ENCODE data around the gene ACTR8. TPM values are rescaled to one million over a fixed set of nuclear protein-coding genes. Genes with fewer than 3 reads are reported as not detected.

ACTR8 gene
- polyA plus RNA-seq, 3 donors from 2014 or later: 20.7 to 28.0 (median 22.5) TPM

DNA sequence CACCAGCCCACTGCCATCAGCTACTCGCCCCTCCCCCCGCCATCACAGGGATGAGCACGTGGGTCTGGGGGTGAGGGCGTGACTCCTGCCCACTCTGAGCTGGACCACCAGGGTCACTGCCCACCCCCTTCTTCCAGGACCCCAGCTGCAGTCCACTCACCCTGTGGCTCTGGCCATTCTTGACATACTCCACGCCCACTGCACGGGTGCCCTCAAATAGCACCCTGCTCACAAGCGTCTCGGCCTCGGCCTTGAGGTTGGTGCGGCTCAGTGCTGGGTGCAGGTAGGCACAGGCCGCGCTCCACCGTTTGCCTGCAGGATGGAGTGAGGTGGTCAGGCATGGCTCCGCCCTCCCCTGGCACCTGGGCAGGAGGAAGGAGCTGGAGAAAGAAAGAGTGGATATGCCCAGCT is 59.6 kb downstream of the ACTR8 start:
- no peak overlapping the region for H3K4me3 Mint-ChIP-seq
- no peaks in the 10 kb centered on the region for H3K9me3 Mint-ChIP-seq
- H3K27me3 Mint-ChIP-seq (ENCODE audit: low read depth in 3 of 3): peaks cover 0 to 3% (median 2%) of the 10 kb centered on the region in 3 donors
- no peak for DNase-seq
- H3K4me1 Mint-ChIP-seq: no peaks in the 10 kb centered on the region
- H3K27ac Mint-ChIP-seq: no peak overlapping the region
- no peaks in the 10 kb centered on the region for H3K36me3 Mint-ChIP-seq

DNA sequence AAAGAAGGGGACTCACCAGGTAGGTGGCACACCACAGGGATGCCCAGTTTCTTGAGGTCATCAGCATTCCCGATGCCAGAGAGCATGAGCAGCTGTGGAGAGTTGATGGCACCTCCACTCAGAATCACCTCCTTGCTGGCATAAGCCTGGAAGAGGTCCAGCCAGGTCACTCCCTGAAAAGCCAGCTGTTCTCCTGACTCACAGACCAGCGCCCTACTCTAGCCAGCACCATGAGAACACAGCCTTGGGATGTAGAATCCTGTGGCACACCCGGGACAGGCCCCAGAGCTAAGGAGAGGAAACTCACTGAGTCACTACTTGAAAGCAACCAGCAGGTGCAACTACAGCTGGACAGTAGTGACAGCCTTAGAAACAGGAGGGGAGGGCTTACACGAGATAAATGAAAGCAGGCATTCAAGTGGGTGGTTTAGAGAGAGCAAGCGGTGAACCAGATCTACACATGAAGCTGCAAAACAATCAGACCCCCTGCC is 60.3 kb downstream of the ACTR8 start:
- Mint-ChIP-seq H3K27me3 (ENCODE audit: low read depth in 3 of 3) (peaks cover 0 to 3% (median 2%) of the 10 kb centered on the region in 3 donors), H3K4me3 (no peak overlapping the region), H3K9me3 (no peaks in the 10 kb centered on the region), H3K36me3 (no peaks in the 10 kb centered on the region), H3K4me1 (no peaks in the 10 kb centered on the region), H3K27ac (no peak overlapping the region)
- DNase-seq: no peak

DNA sequence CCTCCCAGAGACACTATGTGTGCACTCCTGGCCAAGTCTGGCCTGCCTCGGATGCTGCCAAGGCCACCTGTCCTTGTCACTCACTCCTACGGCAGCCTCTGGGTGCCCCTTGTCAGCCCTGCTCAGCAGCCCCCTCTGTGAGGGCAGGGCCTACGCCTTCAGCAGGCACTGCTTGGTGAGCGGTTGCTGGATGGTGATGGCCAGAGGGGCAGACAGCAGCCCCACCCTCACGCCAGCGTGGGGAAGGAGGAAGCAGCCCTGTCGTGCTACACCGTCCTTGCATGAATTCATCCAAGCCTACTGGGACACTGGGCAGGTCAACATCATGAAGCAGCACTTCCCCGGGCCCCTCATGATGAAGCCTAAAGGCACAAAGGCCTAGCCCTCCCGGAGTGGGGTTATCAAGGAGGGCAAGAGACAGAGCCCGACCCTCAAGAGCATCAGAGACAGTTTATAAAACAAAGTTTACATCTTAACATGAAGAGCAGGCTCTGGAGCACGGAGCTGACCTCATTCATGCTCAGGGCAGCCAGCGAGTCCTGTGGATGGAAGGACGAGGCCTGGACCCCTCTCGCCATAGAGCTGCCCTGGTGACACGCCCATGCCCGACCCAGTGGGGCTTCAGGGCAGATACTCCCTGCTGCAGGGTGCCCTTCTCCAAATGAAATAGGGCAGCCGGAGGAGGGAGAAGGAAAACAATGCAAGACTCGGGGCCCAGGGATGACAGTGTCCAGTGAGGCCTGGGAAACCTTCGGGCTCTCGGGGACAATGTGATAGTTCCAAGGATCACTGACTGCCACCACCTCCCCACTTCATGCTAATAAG is 61.0 kb downstream of the ACTR8 start:
- no peak for DNase-seq
- Mint-ChIP-seq H3K27ac (no peak overlapping the region), H3K36me3 (no peaks in the 10 kb centered on the region), H3K27me3 (ENCODE audit: low read depth in 3 of 3) (peaks cover 0 to 3% (median 2%) of the 10 kb centered on the region in 3 donors), H3K9me3 (no peaks in the 10 kb centered on the region), H3K4me1 (no peaks in the 10 kb centered on the region), H3K4me3 (no peak overlapping the region)

DNA sequence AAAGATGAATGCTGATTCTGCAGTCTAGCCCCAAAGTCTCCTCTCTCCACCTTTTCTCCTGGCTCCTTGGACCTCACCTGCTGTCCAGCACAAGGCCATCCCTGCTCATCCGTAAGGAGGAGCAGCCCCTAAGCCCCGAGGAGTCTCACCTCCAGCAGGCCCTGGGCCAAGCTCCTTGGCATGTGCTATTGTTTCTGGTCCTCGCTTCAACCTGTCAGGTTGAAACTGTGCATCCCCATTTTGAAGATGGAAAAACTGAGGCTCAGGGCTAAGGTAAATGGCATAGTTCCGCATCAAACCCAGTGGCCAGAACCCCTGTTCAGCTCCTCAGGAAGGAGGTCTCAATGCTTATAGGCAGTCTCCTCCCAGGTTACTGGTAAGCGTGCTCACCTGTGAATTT is 61.9 kb downstream of the ACTR8 start:
- peaks cover 0 to 5% (median 2%) of the 10 kb centered on the region in 3 donors for H3K27me3 Mint-ChIP-seq (ENCODE audit: low read depth in 3 of 3)
- no peaks in the 10 kb centered on the region for H3K9me3 Mint-ChIP-seq
- no peak overlapping the region for H3K4me3 Mint-ChIP-seq
- no peaks in the 10 kb centered on the region for H3K36me3 Mint-ChIP-seq
- DNase-seq: no peak
- no peaks in the 10 kb centered on the region for H3K4me1 Mint-ChIP-seq
- no peak overlapping the region for H3K27ac Mint-ChIP-seq

DNA sequence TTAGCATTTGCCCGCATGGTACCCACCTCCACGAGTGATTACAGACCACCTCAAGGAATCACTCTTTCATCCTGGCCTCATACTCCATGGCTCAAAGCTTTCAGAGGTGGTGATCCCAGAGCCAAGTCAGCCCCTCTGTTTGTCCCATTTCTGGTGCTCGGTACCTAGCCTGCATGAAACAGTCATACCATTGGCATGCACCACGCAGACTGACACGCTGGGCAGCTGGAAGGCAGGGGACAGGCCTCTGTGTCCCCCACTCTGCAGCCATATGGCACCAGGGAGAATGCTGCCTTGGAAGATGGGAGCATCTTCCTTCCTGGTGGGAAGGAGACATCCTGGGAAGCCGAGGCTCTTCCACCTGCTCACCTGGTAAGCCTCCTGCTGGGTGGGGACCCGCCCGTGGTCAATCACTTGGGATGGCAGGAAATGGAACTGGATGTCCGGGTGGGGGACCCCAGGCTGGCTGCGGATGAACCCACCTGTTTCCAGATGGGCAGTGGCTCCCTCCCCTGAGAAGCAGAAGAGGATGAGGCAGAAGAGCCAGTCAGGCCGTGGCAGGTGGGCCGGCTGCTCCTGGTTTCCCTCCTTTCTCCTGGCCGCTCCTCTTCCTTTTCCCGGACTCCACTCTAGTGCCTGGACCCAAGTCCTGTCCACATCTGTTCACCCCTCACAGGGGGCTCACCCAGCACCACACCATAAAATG is 62.6 kb downstream of the ACTR8 start:
- DNase-seq: no peak
- no peaks in the 10 kb centered on the region for H3K4me1 Mint-ChIP-seq
- no peak overlapping the region for H3K4me3 Mint-ChIP-seq
- no peak overlapping the region for H3K27ac Mint-ChIP-seq
- H3K9me3 Mint-ChIP-seq: no peaks in the 10 kb centered on the region
- peaks cover 0 to 2% (median 2%) of the 10 kb centered on the region in 3 donors for H3K27me3 Mint-ChIP-seq (ENCODE audit: low read depth in 3 of 3)
- H3K36me3 Mint-ChIP-seq: no peaks in the 10 kb centered on the region

DNA sequence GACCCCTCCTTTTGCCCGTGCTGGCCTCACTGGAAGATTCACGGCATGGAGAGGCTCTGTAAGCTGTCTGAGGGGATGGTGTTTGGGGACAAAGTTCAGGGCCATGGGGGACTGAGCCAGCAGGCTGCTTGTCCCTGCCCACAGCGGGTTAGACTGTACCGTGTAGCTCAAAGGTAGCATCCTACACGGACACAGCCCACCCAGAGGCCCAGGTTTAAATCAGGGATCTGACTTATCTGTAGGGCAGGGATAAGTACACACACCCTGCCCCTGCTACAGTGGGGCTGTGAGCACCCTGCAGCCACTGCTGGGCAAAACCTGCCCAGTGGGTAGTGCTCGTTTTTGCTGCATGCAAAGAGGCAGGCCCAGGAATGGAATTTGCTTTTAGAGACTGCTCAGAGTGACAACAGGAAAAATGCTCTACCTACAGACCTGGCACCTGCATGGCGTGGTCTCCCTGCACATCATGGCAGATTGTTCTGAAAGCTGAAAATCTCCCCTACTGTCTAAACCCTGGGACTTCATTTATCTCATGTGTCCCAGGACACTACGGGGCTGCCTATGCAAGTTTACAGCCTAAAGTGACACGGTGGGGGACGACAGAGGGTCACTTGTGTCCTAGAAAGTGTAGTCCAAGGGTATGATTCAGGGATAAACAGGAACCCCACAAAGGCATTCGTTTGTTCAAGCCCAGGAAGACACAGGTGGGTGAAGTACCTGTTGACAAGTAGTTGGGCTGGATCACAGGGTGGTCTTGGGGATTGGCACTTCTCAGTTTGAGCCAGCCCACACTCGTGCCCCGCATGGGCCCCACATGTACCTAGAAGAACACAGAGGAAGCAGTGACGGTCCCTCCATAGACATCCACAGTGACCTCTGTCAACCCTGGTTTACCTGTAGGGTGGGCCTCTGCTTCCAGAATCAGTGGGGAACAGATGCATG is 63.5 kb downstream of the ACTR8 start:
- Mint-ChIP-seq H3K4me1 (no peaks in the 10 kb centered on the region), H3K27ac (no peak overlapping the region), H3K36me3 (no peaks in the 10 kb centered on the region), H3K27me3 (ENCODE audit: low read depth in 3 of 3) (peaks cover 0 to 5% (median 2%) of the 10 kb centered on the region in 3 donors), H3K9me3 (no peaks in the 10 kb centered on the region), H3K4me3 (no peak overlapping the region)
- DNase-seq: no peak

DNA sequence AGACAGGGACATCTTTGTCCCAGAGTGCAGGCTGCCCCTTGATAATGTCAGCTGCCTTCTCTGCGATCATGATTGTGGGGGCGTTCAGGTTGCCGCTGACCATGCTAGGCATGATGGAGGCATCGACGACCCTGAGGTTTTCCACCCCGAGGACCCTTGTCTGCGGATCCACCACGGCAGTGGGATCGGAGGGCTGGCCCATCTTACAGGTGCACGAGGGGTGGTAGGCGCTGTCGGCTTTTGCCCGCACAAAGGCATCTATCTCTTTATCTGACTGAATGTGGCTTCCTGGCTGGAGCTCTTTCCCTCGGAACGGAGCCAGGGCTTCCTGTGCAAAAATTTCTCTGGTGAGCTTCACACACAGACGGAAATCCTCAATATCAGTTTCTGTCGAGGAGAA is 64.1 kb downstream of the ACTR8 start:
- Mint-ChIP-seq H3K27ac (no peak overlapping the region), H3K9me3 (no peaks in the 10 kb centered on the region), H3K36me3 (no peaks in the 10 kb centered on the region), H3K4me1 (no peaks in the 10 kb centered on the region), H3K27me3 (ENCODE audit: low read depth in 3 of 3) (peaks cover 0 to 5% (median 2%) of the 10 kb centered on the region in 3 donors), H3K4me3 (no peak overlapping the region)
- DNase-seq: no peak

DNA sequence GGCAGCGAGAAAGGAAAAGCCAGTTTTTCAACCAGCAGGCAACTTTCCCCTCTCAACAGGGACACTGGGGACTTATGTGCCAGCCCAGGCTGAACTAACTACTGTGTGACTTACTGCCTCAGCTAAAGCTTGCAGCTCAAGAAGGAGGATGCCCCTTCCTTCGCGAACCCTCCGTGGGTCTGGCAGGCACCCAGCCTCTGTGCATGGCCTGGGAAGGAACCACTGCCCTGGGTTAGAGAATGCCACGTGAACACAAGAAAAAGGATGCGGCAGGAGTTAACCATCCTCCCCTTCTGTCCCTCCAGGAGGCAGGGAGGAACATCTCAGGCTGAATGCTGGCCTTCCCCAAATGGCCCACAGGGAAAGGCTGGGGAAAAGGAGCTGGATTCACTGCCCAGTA is 64.7 kb downstream of the ACTR8 start:
- H3K27ac Mint-ChIP-seq: no peak overlapping the region
- H3K36me3 Mint-ChIP-seq: no peaks in the 10 kb centered on the region
- H3K4me1 Mint-ChIP-seq: no peaks in the 10 kb centered on the region
- H3K4me3 Mint-ChIP-seq: no peak overlapping the region
- DNase-seq: no peak
- peaks cover 2 to 5% (median 3%) of the 10 kb centered on the region in 3 donors for H3K27me3 Mint-ChIP-seq (ENCODE audit: low read depth in 3 of 3)
- H3K9me3 Mint-ChIP-seq: no peaks in the 10 kb centered on the region

Other genes with a start within 250 kb of the ACTR8 start
- not detected for gene CHDH, start 35.7 kb downstream of the ACTR8 start, polyA plus RNA-seq
- gene IL17RB, start 35.6 kb downstream of the ACTR8 start, polyA plus RNA-seq: 1 to 10 TPM in 1 of 3 donors, under 1 TPM in 1, not detected in 1; 0.79 to 1.2 TPM
- gene SELENOK, start 9.7 kb upstream of the ACTR8 start, polyA plus RNA-seq: 100 to 1,000 TPM; 140 to 207 (median 188) TPM
- gene CACNA2D3, start 240.4 kb upstream of the ACTR8 start, polyA plus RNA-seq: 1 to 10 TPM in 1 of 3 donors, under 1 TPM in 2; 0.39 to 4.6 (median 0.77) TPM